Neural progenitor cell (in vitro differentiated cells): Measurements from ENCODE around the gene PLEKHA6.

Experiments used
- CTCF ChIP-seq: fragments of 200-600 bp; sonication (generic); IDR thresholded peaks from 2 replicates; pipeline ENCODE4 v1.5.1; 2017; ENCODE audit warnings: antibody characterized with exemption, mild to moderate bottlenecking
- EZH2 ChIP-seq: fragments of 200-600 bp; sonication (generic); IDR thresholded peaks from 2 replicates; pipeline ENCODE4 v1.6.1; 2017; ENCODE audit warnings: antibody characterized with exemption, mild to moderate bottlenecking, moderate library complexity
- EZH2phosphoT487 ChIP-seq: fragments of 200-600 bp; sonication (generic); IDR thresholded peaks from 2 replicates; pipeline ENCODE4 v1.6.1; 2017; ENCODE audit warnings: antibody characterized with exemption

GRCh38 chr1:204277563-204278219 is 82.0 kb downstream of the PLEKHA6 start:
- TF ChIP-seq CTCF (no peak), EZH2 (no peak), EZH2phosphoT487 (no peak)
